GM19328 (cell line): ENCODE measurements around the gene PLXNA4.

Experiments used
- ATAC-seq: cut with Tn5 transposase; IDR thresholded peaks from one replicate; pipeline ENCODE4 v1.9.1; 2021; ENCODE audit warnings: mild to moderate bottlenecking, moderate library complexity; ENCODE audit not compliant: unreplicated experiment

Gene PLXNA4

DNA sequence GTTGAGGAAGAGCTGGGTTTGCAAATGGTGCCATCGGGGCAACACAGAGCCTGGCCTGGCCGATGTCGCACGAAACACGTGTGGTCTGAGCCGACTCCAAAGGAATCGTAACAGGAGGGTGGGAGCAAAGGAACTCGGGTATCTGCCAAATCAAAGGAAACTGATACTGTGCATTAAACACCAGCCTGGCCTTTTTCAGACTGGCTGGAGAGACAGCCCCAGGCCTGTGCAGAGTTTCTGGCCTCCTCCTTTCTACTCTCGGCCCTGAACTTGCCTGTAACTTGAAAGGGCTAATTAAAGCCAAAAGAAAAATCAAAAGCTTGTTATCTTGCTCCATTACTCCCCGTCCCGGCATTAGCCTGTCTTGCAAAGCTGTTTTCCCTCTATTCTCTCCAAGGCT, 71.4 kb downstream of the PLXNA4 start:
- ATAC-seq = no peak

GRCh38 chr7:132504071-132504470, 72.2 kb downstream of the PLXNA4 start:
- ATAC-seq = no peak

GRCh38 chr7:132503415-132503814, 72.9 kb downstream of the PLXNA4 start:
- no peak for ATAC-seq

GRCh38 chr7:132501956-132502355, 74.3 kb downstream of the PLXNA4 start:
- no peak for ATAC-seq

DNA sequence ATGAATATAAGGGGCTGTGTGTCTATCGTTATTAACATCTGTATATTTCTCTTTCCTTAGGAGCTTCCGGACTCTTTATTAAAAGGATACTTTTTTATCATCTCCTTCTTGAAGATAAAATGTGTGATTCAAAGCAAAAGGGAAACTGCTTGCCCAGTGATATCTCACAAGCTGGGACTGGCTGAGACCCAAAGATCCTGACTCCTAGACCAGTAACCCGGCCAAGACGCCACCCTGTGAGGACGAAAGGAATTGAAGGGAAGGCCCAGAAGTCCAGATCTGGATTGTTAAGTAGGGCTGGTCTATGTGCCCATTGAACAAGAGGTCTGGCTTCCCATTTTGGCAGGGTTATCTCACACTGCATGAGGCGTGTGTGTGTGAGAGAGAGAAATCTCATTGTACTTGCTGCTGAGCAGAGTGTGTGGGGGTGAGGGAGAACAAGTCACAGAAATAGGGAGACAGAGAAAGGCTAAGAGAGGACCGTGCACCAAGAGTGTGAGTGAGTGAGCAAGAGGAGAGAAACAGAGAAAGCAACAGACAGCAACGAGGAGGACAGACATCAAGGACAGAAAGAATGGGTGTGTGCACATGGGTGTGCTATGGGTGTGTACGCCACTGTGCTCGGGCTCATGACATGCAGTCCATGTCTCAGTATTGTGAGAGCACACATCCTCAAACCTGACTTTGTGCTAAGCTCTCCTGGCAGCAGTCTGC, 75.4 kb downstream of the PLXNA4 start:
- no peak for ATAC-seq

GRCh38 chr7:132499487-132499886, 76.8 kb downstream of the PLXNA4 start:
- no peak for ATAC-seq

- no peak for ATAC-seq
Observed at GRCh38 chr7:132499065-132499464, 77.2 kb downstream of the PLXNA4 start.

DNA sequence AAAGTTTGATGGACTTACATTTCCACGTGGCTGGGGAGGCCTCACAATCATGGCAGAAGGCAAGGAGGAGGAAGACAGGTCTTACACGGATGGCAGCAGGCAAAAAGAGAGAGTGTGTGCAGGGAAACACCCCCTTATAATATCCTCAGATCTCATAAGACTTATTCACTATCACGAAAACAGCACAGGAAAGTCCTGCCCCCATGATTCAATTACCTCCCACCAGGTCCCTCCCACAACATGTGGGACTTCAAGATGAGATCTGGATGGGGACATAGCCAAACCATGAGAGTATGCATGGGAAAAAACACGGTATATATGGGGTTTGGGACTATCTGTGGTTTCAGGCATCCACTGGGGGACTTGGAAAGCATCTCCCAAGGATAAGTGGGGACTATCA, 78.0 kb downstream of the PLXNA4 start:
- ATAC-seq = no peak

GRCh38 chr7:132497098-132497497, 79.2 kb downstream of the PLXNA4 start:
- ATAC-seq = no peak

DNA sequence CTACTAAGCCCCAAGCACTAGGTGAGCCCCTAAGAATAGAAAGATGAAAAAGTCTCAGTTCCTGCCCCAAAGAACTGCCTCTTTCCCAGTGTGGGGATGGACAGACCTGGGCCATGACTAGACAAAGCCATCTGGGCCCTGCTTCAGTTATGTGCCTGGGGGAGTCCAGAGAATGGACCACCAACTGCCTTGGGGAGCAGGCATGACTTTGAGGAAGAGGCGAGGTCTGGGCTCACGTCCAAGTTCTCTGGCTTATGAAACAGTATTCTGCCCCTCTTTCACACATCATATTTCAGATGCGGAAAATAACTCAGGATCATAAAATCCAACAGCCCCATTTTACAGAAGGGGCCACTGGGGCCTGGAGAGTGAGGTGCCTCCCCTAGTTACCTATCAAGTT, 80.3 kb downstream of the PLXNA4 start:
- ATAC-seq = no peak

GRCh38 chr7:132494474-132494873, 81.8 kb downstream of the PLXNA4 start:
- no peak for ATAC-seq

- no peak for ATAC-seq
Observed at GRCh38 chr7:132492823-132493445, 83.3 kb downstream of the PLXNA4 start.

DNA sequence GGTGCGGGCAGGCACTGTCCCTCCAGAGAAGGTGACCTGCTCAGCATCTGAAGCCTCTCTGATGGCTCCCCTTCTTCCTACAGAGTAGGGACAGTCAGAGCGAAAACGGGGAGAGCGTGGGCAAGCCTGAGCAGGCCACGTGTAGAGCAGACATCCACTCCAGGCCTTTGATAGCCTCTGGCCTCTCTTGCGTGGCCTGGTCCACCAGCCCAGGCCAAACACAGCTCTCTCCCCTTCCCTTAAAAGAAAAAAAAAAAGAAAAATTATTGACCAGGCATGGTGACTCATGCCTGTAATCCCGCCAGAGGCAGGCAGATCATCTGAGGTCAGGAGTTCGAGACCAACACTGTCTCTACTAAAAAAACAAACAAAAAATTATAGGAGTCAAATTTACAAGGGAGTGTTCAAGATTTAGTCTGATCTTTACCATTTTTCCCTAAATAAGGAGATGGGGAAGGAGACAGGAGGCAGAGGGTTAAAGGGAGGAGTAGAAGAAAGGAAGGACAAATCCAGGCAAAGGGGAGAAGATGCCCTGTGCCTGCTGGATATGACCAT, 84.8 kb downstream of the PLXNA4 start:
- no peak for ATAC-seq

- ATAC-seq = no peak
Observed at GRCh38 chr7:132490474-132490873, 85.8 kb downstream of the PLXNA4 start.

DNA sequence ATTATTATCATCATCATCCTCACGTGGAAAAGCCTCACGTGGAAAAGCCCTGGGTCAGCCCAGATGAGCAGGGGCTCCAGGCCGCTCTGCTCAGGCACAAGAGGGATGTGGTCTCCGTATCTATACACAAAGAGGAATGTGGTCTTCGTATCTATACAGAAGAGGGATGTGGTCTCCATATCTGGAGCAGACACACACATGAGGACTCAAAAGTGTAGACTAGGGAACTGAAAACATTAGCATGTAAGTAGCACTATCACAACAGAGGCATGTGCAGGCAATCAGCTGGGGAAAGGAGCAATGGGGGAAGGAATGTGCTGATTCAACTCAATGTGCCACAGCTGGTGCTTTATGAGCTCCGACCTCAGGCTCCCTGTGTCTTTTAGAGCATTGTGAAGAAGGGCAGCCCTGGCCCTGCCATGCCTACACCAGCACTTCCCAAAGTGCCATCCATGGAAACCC, 86.5 kb downstream of the PLXNA4 start:
- ATAC-seq = no peak

DNA sequence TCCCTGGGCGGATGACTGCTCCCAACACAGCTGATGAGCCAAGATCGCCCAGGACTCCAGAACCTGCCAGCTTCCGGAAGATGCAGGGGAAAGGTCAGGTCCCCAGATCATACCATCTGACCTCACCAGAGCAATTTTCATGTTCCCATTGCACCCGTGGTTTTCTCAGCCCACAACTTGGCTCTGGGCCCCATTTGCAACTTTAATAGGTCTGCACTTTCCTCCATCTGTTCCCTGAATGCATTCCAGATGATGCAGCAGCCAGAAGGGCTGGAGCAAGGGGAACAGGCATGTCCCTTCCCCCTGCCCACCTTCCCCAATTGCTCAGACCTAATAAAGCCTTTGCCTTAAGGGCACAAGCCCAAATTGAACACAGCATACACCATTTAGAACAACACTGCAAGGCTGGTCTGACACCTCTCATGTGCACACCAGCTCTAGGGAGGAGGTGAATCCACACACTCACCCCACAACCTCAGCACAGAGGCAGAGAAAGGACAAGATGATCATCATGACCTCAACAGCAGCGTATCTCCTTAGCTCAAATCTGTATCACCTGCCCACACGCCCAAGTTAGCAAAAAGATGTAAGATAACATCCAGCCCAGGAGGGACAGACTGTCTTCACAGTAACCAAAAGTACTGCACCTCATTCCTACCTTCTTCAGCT, 87.5 kb downstream of the PLXNA4 start:
- no peak for ATAC-seq

DNA sequence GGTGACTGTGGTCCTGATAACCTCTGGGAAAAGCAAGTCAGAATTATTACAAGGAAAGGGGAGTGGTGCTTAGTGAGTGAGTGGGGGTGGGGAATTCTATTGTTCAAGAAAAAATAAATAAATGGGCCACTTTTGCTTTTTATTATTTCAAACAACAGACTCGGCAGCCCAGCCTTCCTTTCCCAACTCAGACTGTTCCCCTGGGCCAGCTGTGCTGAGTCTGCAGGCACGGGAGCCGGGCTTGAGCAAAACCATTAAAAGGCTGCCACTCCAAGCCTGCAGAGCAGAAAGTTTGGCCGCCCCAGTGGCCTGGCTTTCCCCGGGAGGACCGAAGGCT, 90.0 kb downstream of the PLXNA4 start:
- ATAC-seq = no peak

GRCh38 chr7:132485600-132486273, 90.5 kb downstream of the PLXNA4 start:
- ATAC-seq = no peak

DNA sequence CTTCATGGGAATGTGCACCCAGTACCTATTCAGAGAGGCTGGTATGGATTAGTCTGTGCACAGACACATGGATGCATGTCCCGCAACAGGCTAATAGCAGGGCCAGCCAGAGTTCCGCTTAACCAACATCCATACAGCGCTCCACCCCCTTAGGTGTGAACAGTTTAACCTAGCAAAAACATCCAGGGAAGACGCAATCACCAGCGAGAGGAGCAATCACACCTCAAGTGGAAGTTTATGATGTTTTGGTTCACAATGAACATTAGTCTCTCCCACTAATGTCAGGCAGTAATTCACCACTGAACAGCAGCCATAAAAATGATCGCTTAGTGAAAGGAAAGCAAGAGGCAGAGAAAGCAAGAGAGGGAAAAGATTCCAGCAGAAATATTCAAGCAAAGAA, 91.1 kb downstream of the PLXNA4 start:
- ATAC-seq = no peak

DNA sequence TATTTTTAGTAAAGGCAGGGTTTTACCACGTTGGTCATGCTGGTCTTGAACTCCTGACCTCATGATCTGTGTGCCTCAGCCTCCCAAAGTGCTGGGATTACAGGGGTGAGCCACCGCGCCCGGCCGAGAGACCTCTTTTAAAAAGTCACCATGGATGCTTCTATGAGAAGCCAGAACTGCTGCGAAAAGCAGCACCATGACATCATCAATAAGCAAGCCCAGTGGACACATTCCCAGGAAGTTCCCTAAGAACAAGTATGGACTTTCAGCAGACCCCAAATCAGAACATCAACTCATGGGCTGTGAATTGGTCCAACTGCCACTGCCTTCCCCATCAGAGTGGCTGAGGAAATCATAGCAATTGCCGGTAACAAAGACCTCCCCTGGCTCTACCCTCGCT, 93.4 kb downstream of the PLXNA4 start:
- ATAC-seq = no peak

DNA sequence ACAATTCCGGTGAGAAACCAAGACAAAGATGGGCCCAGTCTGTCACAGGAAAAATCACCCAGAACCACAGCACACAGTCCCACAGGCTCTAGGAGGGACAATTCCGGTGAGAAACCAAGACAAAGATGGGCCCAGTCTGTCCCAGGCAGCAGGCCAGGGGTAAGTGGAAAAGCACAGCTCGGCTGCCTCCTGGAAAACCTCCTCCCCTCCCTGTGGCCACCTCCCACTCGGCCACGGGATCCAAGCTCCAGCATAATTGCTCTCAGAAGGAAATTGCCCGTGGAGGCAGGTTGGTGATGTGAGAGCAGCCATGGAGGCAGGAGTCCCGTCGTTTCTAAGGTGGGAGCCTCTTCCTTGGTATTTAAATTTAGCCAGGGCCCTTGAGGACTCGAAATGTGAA, 95.7 kb downstream of the PLXNA4 start:
- ATAC-seq = no peak
